ENCODE results near the gene NPVF. TPM values are rescaled to one million over a fixed set of nuclear protein-coding genes. Genes with fewer than 3 reads are reported as not detected.

The NPVF gene
- total and polyA plus RNA-seq, 2 experiments from 2014 or later: not detected

DNA sequence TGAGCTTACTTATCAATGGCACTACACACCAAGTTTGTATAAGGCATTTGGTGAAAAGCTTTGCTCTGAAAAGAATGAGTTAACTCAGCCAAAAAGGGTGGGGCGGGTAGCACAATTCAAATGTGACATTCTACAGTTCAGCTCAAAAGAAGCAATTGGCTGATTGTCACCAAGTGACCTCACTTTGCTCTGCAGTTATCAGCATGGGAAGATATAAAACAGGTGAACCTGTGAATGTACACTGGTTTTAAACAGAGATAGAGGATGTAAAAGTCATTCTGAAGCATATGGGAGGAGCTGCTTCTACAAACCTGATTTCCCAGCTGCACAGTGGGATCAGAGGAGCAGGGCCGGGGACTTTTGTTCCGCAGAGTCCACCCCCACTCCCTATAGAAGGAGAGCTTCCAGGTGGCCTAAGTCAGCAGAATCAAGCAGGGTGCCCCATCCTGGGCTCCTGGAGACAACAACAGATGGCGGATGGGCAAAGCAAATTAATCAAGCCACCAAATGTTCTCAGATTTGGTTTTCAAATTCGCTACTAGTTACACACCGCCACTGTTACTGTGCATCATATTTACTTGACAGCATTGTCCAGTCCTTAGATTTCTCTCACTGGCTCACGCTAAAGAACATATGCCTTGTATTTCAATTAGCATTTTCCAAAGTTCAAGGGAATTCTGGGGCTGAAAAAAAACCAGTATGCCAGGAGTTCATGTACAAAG lies 27.5 kb upstream of the NPVF start:
- Histone ChIP-seq H3K9me2 (ENCODE audit: insufficient read depth) (no peaks in the 10 kb centered on the region), H2AFZ (no peak overlapping the region), H3K9me3 (ENCODE audit: low read depth) (no peaks in the 10 kb centered on the region), H3K9ac (no peak overlapping the region), H3K27me3 (replicated peaks; ENCODE audit: insufficient read depth) (0 out of 2 replicates have a peak, but pooled peaks cover 4% of the 10 kb centered on the region), H3F3A (ENCODE audit: insufficient read depth) (no peaks in the 10 kb centered on the region), H3K4me1 (ENCODE audit: insufficient read depth) (no peaks in the 10 kb centered on the region), H4K20me1 (ENCODE audit: insufficient read depth) (no peaks in the 10 kb centered on the region), H3K4me3 (no peak overlapping the region), H3K79me2 (ENCODE audit: insufficient read depth) (no peaks in the 10 kb centered on the region), H3K4me2 (ENCODE audit: unreplicated experiment) (no peak overlapping the region), H3K27ac (no peak overlapping the region), H3K36me3 (ENCODE audit: low read depth) (no peaks in the 10 kb centered on the region)
- TF ChIP-seq EZH2 (IDR thresholded peaks at IDR 0.05; ENCODE audit: insufficient read depth, poor library complexity, severe bottlenecking) (no peak), EZH2phosphoT487 (IDR thresholded peaks at IDR 0.05; ENCODE audit: insufficient read depth, low read depth) (no peak)
- in situ Hi-C loops (cut with MboI): loop anchor here (5.0 to 10.0 kb wide), 3 partner anchors 129 to 599 kb away; no protein-coding TSS in a partner anchor
- DNase-seq: no peak
- WGBS, 2 experiments (ENCODE audit: low coverage in 1 of 2, low lambda C conversion rate in 2 of 2, missing lambda C conversion rate in 2 of 2): 74 to 75% methylated on average over 7 of the region's 7 CpGs

DNA sequence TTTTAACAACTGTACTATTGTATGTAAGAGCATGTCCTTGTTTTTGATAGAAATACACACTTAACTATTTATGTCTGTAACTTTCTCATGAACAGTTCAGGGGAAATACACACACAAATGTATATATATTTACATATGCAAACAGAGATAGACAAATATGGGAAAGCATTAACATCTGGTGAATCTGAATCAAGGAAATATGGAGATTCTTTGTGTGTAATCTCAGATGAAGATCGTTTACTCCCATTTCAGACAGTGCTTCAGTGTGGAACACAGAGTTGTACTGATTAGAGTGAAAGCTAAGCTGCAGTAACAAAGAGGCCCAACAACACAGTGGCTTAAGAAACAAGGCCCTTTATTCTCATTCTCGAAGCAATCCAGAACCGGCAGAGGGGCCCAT lies 26.3 kb upstream of the NPVF start:
- no peaks in the 10 kb centered on the region for H3K9me3 ChIP-seq (ENCODE audit: low read depth)

DNA sequence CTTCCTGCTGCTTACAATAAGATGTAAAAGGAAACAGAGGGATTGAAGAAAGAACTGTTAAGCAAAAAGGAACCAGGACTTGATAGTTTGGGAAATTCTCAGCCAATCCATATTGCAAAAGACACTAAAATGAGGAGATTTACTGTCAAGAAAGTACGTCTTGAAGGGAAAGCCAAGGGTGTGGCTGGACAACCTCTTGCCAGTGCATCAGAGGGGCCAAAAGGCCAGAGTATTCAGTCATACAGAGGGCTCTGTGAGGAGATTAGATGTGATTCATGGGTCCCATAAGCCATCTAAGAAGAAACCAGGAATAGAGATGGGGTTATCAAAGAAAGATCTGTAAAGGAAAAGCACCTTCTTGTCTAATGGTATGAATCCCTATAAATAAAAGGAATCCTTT lies 25.4 kb upstream of the NPVF start:
- Histone ChIP-seq H2AFZ (no peak overlapping the region), H3K27ac (no peak overlapping the region), H3F3A (ENCODE audit: insufficient read depth) (no peaks in the 10 kb centered on the region), H4K20me1 (ENCODE audit: insufficient read depth) (no peaks in the 10 kb centered on the region), H3K79me2 (ENCODE audit: insufficient read depth) (no peaks in the 10 kb centered on the region), H3K9me2 (ENCODE audit: insufficient read depth) (no peaks in the 10 kb centered on the region), H3K4me1 (ENCODE audit: insufficient read depth) (no peaks in the 10 kb centered on the region), H3K4me2 (ENCODE audit: unreplicated experiment) (no peak overlapping the region), H3K9me3 (ENCODE audit: low read depth) (no peaks in the 10 kb centered on the region), H3K4me3 (no peak overlapping the region), H3K27me3 (replicated peaks; ENCODE audit: insufficient read depth) (0 out of 2 replicates have a peak, but pooled peaks cover 4% of the 10 kb centered on the region), H3K36me3 (ENCODE audit: low read depth) (no peaks in the 10 kb centered on the region), H3K9ac (no peak overlapping the region)
- 37 to 42% methylated on average over 1 of the region's 1 CpG for WGBS, 2 experiments (ENCODE audit: low coverage in 1 of 2, low lambda C conversion rate in 2 of 2, missing lambda C conversion rate in 2 of 2)
- in situ Hi-C loops (cut with MboI): loop anchor here (10.0 kb wide), 2 partner anchors 131 to 601 kb away; no protein-coding TSS in a partner anchor
- DNase-seq: no peak
- no peak for TF ChIP-seq EZH2phosphoT487 (IDR thresholded peaks at IDR 0.05; ENCODE audit: insufficient read depth, low read depth)
- TF ChIP-seq EZH2 (IDR thresholded peaks at IDR 0.05; ENCODE audit: insufficient read depth, poor library complexity, severe bottlenecking): no peak

More for the DNA sequence above, 26.3 kb upstream of the NPVF start:
- H3K4me1 ChIP-seq (ENCODE audit: insufficient read depth): no peaks in the 10 kb centered on the region
- H3K79me2 ChIP-seq (ENCODE audit: insufficient read depth): no peaks in the 10 kb centered on the region
- H3K9me2 ChIP-seq (ENCODE audit: insufficient read depth): no peaks in the 10 kb centered on the region
- in situ Hi-C loops (cut with MboI): loop anchor here (5.0 to 10.0 kb wide), 3 partner anchors 130 to 600 kb away; no protein-coding TSS in a partner anchor
- H3K4me3 ChIP-seq: no peak overlapping the region
- WGBS, 2 experiments (ENCODE audit: low coverage in 1 of 2, low lambda C conversion rate in 2 of 2, missing lambda C conversion rate in 2 of 2): 68 to 79% methylated on average over 3 of the region's 3 CpGs
- no peaks in the 10 kb centered on the region for H3K36me3 ChIP-seq (ENCODE audit: low read depth)
- no peaks in the 10 kb centered on the region for H3F3A ChIP-seq (ENCODE audit: insufficient read depth)
- H3K27me3 ChIP-seq (replicated peaks; ENCODE audit: insufficient read depth): 0 out of 2 replicates have a peak, but pooled peaks cover 4% of the 10 kb centered on the region
- H3K9ac ChIP-seq: no peak overlapping the region
- no peak overlapping the region for H3K4me2 ChIP-seq (ENCODE audit: unreplicated experiment)
- no peak overlapping the region for H2AFZ ChIP-seq
- TF ChIP-seq EZH2 (IDR thresholded peaks at IDR 0.05; ENCODE audit: insufficient read depth, poor library complexity, severe bottlenecking) (no peak), EZH2phosphoT487 (IDR thresholded peaks at IDR 0.05; ENCODE audit: insufficient read depth, low read depth) (no peak)
- H3K27ac ChIP-seq: no peak overlapping the region
- H4K20me1 ChIP-seq (ENCODE audit: insufficient read depth): no peaks in the 10 kb centered on the region
- DNase-seq: no peak

DNA sequence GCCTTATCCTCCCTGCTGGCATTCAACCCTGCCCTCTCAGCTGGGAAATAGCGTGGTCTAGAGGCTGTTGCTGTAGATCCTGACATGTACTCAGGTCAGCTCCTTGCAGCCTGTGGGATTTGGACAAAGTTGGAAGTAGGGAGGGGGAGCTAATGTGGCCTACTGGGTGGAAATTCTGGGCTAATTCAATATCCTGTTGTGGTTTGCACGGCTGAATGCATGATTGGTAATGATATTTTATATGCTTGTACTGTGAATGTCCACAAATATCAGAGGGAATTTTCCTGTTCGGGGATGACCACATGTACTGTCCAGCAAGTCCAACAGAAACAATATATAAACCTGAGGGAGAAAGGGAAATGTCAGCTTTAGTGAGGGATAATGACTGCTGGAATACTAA lies 22.1 kb upstream of the NPVF start:
- no peak for DNase-seq
- Histone ChIP-seq H3F3A (ENCODE audit: insufficient read depth) (no peaks in the 10 kb centered on the region), H4K20me1 (ENCODE audit: insufficient read depth) (no peaks in the 10 kb centered on the region), H3K9ac (no peak overlapping the region), H3K36me3 (ENCODE audit: low read depth) (no peaks in the 10 kb centered on the region), H3K27ac (no peak overlapping the region), H3K9me3 (ENCODE audit: low read depth) (no peaks in the 10 kb centered on the region), H2AFZ (no peak overlapping the region), H3K27me3 (replicated peaks; ENCODE audit: insufficient read depth) (no peaks in the 10 kb centered on the region; the same call in 1 of the 2 replicates), H3K9me2 (ENCODE audit: insufficient read depth) (no peaks in the 10 kb centered on the region), H3K4me1 (ENCODE audit: insufficient read depth) (no peaks in the 10 kb centered on the region), H3K4me3 (no peak overlapping the region), H3K79me2 (ENCODE audit: insufficient read depth) (no peaks in the 10 kb centered on the region), H3K4me2 (ENCODE audit: unreplicated experiment) (no peak overlapping the region)
- TF ChIP-seq EZH2 (IDR thresholded peaks at IDR 0.05; ENCODE audit: insufficient read depth, poor library complexity, severe bottlenecking): no peak
- TF ChIP-seq EZH2phosphoT487 (IDR thresholded peaks at IDR 0.05; ENCODE audit: insufficient read depth, low read depth): no peak
- WGBS, 2 experiments (ENCODE audit: low coverage in 1 of 2, low lambda C conversion rate in 2 of 2, missing lambda C conversion rate in 2 of 2): 50 to 51% methylated on average over 3 of the region's 3 CpGs
- in situ Hi-C loops (cut with MboI): loop anchor here (10.0 kb wide), 2 partner anchors 134 to 604 kb away; no protein-coding TSS in a partner anchor
